HL-60/S4 treated with retinoic acid at 250 ng/mL for 4 days and 3 days (cell line): Measurements from ENCODE around the gene ATP2B1.

Experiments
- in situ Hi-C: fragments of 300-500 bp; cut with MboI; formaldehyde crosslinking; loops from 2 replicates; pipeline ENCODE4 v1.7.0; 2022; ENCODE audit warnings: low sequenced_read_pairs

Gene ATP2B1

DNA sequence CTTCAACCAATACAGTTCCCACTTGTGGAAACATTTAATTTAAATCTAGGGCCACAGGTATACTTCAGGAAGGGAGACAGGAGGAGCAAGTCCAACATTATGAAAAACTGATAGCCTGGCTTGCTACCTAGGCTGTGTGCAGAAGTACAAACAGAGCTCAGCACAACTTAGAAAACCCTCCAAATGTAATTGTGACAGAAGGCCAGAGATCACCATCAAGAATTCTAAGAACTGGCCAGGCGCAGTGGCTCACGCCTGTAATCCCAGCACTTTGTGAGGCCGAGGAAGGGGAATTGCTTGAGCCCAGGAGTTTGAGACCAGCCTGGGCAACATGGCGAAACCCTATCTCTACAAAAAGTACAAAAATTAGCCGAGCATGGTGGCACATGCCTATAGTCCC is 14.1 kb downstream of the ATP2B1 start:
- in situ Hi-C loops, result no loop called here

DNA sequence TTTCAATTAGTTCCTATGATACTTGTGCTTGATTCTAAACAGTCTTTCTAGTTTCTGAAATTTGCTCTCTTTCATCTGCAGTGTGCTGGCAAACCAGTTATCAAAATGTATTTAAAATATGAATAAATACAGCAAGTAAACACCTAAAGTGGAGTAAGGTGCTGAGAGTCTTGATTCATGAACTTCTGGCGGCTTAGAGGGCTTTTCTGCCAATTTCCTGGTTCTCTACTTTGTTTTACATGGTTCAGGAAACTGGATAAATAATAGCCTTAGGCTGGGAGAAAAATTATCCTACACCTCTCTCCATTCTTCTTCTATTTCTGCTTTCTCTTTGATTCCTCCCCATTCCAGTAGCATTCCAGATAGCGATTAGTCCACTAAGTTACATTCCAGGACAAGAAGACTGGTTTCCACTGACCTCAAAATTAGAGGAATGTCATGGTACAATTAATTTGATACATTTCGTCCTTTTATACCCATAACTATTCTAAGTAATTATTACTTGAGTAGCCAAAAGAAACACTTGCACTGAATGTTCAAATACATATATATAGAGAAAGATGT is 14.9 kb downstream of the ATP2B1 start:
- in situ Hi-C loops, result no loop called here

DNA sequence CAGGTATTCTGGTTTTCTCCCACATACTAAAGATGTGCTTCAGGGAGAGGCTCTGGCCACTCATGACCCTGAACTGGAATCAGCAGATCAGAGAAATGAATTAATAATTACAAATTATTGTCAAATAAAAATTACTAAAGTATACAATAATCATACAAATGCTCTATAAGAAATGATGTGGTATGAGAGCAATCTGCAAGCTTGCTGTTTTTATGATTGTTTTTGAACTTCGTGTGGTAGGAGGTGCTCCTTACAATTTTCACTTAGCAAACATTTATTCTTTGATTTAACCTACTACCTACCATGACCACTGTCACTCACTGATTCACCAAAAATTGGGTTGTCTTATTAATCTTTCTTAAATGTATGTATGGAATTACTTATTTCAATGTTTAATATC is 16.2 kb downstream of the ATP2B1 start:
- in situ Hi-C loops, result no loop called here

DNA sequence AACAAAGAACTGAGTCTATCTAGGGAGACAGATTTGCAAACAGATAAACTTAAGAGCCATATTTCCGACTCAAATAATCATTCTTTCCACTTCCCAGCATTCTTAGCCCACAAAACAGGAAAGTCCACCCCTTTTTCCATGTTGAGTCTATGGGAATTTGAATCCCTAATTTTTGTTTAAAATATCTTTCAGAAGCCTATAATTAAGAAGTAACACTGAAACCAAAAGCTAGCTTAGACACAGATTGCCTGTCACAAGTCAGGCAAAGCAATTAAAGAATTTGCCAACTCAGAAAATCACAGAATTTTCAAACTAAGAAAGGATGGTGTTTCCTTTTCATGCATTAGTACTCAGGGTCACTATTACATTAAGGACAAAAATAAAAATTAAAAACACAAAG is 17.0 kb downstream of the ATP2B1 start:
- in situ Hi-C loops, result no loop called here

DNA sequence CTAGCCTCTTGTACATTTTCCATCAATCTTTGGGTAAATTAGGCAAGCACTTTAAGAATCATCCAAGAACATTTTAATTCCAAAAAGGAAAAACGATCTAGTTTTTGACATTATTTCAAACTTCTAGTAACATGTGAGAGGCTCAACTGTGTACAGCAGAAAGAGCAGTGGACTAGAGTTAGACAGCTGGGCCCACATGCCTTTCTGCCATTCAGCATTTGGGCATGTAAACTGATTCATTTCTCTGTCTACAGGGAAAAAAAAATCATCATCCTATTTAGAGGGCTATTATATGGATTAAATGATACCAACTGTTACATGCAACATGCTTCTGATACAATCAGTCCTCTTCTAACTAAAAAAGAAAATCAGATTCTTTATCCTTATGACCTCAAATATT is 17.7 kb downstream of the ATP2B1 start:
- in situ Hi-C loops, result no loop called here

DNA sequence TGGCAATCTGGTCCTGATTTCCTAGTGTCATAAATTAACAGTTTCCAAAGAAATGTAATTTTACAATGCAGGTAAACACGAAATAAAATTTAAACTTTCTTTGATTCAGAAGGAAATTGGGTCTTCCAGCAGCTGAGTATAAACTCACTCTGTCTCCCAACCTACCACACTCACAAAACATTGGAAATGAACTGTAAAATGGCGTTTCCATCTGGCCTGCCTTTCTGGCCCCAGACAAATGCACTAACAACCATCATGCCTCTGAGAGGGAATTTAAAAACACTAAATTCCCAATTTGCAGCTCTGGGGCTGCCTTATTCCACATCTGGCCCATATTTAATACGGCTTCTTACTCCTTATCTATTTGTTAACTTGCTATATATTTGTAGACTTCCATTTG is 19.3 kb downstream of the ATP2B1 start:
- in situ Hi-C loops, result no loop called here

DNA sequence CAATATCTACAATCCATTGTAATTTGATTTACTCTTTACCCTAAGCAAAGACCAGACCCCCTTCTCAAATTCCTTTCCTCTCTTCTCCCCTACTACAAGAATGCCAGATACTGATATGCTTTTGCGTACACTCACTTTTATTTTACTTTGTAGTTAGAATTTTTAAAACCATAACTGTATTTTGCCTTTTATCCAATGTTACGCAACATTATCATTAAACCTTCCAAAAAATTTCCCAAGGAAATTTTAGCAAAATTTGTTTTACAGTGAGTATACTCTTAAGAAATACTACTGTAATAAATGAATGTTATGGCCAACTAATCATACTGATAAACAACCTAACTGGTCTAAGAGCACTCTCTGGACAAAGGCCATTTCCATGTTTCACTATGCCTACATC is 22.3 kb downstream of the ATP2B1 start:
- in situ Hi-C loops, result no loop called here

DNA sequence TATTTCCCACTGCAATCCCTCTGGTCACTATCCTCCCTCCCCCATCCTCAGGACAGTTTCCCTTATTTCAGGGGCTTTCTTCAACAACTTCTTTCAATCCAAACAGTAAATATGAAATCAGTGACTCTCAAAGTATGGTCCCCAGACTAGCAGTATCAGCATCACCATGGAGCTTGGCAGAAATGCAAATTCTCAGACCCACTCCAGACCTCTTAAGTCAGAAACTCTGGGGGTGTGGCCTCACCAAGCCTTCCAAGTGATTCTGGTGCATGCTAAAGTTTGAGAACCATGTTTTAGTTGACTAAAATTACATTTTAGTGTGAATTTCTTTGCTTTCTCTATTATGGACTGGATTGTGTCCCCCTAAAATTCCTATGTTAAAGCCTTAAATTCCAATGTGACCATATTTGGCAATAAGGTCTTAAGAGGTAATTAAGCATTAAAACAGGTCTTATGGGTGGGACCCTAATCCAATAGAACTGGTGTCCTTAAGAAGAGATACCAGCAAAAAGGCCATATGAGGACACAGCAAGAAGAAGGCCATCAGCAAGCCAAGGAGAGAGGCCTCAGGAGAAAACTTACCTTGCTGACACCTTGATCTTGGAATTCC is 23.2 kb downstream of the ATP2B1 start:
- in situ Hi-C loops, result no loop called here

DNA sequence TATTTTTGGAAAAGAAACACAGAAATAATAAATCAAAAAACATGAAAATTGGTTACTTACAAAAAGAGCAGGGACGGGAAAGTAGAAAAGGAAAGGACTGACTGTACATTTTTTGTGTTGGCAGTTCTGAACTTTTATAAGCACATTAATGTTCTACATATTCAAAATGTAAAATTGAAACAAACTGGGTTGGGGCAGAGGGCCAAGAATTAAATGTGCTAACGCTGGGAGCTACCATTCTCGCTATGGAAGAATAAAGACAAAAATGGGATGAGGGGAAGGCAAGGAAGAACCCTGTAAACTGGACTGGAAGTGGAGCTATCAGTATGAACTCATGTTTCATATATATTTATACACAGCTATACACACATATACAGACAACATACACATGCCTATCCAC is 24.5 kb downstream of the ATP2B1 start:
- in situ Hi-C loops, result no loop called here

DNA sequence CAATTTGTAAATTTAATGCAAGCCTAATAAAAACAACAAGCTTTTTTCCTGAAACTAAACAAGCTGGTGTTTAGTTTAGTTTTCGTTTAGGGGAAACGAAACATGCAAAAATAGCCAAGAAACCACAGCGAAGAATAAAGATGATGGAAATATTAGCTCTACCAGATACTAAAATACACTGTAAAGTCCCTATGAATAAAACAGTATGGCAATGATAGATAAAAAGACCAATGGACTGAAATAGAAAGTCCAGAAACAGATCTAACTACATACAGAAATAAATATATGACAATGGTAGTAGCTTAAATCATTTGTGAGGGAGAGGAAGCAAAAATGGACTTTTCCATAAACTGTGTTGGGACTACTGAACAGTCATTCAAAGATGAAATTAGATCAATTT is 26.4 kb downstream of the ATP2B1 start:
- in situ Hi-C loops, result no loop called here

DNA sequence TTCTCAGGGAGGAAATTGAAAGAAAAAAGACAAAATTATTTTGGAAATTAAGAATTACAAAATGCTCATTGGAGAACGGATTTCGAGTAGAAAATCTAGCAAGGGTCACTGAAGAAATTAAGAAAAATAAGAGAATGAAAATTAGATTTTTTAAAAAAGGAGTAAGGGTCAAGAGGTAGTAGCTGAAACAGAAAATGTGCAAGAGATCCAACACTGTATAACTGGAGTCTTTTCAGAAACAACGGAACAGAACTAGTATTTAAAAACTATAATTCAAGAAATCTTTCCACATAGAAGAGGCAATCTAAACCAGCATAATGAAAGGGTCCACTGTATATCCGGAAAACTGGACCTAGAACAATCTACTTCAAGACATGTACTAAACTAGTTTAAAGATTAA is 28.2 kb downstream of the ATP2B1 start:
- in situ Hi-C loops, result no loop called here

DNA sequence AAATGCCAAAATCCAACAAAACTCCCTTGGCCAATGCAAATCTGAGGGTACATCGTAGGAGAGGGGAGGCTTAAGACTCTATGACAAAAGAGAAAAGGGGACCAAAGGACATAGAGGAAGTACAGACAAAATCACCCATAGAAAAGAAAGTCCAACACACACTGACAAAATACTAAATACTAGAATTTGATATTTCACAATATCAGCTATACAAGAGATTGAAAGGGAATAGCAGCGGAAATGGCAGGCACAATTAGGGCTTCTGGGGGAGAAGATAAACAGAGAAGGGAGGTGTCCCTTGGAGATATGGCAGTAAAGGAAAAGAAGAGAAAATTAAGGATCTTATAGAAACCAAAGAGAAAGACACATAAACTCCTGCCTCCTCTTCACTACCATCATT is 29.0 kb downstream of the ATP2B1 start:
- in situ Hi-C loops, result no loop called here

DNA sequence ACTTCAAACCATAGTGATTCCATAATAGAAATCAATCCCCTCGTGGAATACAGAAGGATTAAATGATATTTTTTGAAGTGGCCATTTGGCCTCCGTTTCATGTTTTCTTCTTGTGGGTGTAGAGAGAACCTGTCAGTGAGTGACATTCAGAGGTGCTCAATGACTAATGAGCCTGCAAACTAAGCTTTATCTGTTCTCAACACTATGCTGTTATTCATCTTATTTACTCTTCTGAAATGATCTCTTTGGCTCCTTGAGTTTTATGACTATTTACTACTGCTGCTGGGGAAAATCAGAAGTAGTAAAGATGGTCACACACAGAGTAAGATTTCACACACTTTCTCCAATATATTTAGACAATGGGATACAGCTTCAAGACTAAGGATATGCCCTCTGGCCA is 30.4 kb downstream of the ATP2B1 start:
- in situ Hi-C loops, result no loop called here

DNA sequence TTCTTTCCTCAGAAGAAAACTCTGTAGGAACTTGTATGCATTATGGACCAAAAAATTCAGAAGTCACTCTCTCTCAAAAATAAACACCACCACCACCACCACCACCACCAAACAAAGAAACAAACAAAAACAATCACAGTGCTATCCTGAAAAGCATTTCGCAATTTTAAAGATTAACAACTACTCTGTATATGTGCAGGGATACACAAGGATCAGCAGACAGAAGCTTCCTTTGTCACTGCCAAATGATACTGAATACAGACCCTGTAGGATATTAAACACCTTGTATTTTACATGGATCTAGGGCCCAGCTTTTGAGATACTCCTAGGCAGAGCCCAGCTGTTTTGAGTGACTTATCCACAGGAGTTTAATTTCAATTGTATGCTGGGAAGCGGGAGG is 31.7 kb downstream of the ATP2B1 start:
- in situ Hi-C loops, result no loop called here

DNA sequence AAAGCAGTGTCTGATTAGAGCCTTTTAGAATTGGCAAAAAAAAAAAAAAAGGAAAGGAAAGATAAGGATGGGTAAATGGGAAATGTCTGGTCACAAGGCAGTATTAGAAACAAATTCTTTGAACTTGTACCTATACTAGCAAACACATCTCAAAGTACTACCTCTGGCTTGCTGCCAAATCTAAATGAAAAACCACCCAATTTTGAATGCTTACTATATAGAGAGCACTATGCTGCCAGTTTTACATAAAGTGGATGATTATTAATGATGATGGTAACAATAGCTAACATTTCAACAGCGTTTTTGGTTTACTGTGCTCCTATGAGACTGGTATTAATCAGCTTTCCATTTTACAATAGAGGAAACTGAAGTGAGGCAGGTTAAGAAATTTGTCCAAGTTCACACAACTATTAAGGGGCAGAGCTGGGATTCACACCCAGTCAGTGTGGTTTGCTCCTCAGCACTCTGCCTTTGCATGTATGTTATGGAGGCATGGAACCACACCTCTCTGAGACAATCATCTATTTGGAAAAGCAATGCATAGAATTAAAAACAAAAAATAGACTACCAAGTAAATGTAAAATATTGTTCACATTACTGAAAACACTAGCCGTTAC is 34.2 kb downstream of the ATP2B1 start:
- in situ Hi-C loops, result no loop called here

DNA sequence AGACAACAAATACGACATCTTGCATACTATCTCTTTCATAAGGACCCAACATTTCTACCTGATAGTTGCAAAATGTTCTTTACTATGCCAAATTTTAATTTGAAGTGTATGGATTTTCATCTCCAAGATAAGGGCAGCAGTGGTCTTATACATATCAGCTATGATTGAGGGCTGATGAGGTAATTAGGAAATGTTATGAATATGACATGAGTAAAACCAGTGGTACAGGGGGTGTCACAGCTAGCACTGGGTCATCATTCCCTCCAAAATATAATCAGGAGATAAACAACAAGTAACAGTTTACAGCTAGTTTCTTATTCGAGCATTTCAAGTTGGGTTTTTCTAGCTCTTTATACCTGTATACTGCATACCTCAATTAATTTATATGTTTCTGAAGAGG is 35.0 kb downstream of the ATP2B1 start:
- in situ Hi-C loops, result no loop called here

DNA sequence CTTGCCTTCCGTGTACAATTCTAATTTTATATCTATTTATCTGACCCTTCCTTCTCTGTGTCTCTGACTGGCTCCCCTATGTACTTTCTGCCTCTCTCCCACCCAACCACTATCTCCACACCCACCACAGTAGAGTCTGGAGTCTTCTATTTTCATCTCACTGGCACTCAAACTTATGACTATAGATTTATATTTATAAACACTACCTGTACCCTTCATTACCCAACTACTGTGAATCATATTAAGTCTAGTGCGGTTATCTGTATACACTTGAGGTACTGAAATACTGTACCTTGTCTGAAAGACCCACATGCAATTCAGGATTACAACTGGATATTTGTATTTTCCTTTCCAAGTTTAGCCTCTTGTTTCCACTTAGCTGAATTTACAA is 36.1 kb downstream of the ATP2B1 start:
- in situ Hi-C loops, result no loop called here

DNA sequence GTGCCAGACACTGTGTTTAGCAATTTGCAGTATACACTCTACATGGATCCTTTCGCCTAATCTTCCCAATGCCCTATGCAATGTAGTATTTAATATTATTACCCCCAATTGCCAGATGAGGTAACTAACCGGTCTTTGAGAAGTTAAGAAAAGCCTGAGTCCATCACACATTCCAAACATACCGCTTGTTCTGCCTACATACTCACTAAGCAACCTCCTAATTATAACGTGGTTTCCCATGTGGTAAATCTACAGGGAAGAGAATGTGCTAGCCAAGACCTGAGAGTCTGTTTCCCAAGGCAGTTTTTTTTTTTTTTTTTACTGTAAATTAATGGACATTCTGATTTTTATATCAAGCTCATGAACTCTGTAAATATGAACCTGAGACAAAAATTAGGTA is 37.2 kb downstream of the ATP2B1 start:
- in situ Hi-C loops, result no loop called here

DNA sequence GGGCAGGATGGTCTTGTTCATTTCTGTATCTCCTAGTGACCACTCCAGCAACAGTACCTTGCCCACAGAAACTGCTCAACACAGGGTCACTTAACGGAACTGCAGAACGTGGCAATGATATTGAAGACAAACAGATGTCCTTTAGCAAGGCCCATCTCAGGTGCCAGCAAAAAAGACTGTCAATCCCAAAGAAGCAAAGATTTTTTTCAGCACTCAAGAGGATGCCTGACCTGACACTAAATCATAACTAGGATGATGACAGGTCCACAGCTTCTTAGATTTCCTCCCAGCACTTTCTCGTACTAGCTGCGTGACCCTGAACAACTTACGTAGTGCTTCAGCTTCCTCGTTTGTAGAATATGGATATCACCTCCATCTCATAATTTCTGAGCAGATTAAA is 39.4 kb downstream of the ATP2B1 start:
- in situ Hi-C loops, result no loop called here

DNA sequence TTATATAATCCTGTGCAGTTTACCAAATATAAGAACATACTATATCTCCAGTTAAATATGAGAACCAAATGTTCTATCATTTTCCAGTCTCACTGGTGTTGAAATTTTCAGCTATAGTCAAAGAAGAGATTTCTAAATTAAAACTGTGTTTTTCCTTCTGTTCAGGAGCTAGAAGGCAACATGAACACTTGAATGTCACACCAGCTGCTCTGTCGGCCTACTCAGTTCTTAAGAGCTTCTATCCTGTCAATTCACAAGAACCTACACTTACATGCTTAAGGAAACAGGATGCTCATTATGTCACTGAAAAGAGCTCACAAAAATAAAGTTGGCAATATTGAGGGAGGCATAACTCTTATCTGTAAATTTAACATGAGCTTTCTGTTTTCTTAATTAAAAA is 43.1 kb downstream of the ATP2B1 start:
- in situ Hi-C loops, result no loop called here

DNA sequence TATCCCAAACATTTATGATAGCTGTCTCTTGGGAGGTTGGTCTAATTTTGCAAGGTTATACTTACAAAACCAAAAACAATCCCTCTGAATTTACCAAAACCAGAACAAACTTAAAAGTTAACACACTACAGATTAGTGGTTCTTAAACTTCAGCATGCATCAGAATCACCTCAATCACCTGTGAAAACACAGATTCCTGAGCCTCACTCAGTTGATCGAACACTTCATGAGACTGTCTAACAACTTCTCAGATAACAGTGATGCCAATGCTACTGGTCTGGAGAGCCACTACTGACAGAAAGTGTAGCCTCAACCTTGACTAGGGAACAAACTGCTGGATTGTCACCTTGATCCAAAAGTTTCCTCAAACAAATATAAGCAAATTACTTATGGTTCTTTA is 44.2 kb downstream of the ATP2B1 start:
- in situ Hi-C loops, result no loop called here

DNA sequence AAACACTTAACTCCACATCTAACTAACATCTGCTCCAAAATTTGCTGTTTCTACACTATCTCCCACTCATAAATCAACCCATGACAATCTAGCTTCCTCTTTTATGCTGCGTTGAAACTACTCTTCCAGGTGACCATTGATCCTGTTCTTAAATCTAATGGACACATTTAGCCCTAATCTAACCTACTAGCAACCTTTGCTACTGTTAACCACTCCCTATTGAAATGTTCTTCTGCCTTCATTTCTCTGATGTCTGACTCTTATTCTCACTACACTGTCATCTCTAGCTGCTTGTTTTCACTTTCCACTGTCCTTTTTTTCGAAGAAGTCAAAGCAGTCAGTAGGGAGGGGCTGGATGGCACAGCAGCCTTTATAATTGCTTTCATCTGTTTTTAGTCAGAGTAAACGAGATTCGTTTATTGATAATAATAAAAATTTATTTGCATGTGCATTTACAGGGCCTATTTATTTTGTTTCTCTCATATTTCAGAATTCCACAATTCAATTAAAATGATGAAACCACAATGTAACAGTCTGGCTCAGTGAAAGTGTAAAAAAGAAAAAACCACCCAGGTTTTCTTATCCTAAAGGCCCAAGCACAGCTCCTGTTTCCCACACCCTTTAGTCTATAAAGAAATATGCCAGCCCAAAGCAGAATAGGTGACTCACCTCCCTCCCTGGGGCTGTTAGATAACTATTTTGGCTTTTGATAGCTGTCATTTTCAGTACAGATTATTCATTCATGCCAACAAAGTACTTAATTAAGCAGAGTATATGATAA is 44.9 kb downstream of the ATP2B1 start:
- in situ Hi-C loops, result no loop called here
